A549 (cell line): ENCODE data around the gene CTDP1. TPM values are rescaled to one million over a fixed set of nuclear protein-coding genes. Genes with fewer than 3 reads are reported as not detected.

ENCODE experiments used
- ATAC-seq, 2 experiments: fragments of 200-7000 bp in 1 of 2; fragments of >200 bp in 1 of 2; cut with Nextera tagmentation in 1 of 2; cut with Tn5 transposase in 1 of 2; 3 replicates each; pipeline versions ENCODE4 v1.8.0 to v1.9.1; 2018 to 2020; ENCODE audit warnings: mild to moderate bottlenecking in 1 of 2, moderate library complexity in 1 of 2
- CTCF ChIA-PET: fragments of 300-600 bp; sonication (Branson Sonifier 250); formaldehyde crosslinking; extraction: SDS; loops from one replicate; lab custom pipeline; 2021; ENCODE audit warnings: antibody characterized with exemption, inconsistent platforms; lab: Yijun Ruan, JAX
- POLR2A ChIA-PET: fragments of 350-600 bp; formaldehyde crosslinking; extraction: SDS; loops from one replicate; lab custom pipeline; 2021; ENCODE audit warnings: antibody characterized with exemption, inconsistent platforms; lab: Yijun Ruan, JAX
- DNase-seq, 2 experiments: peaks; one replicate each; pipeline versions ENCODE4 v3.0.0 to v3.0.0-alpha.2; 2011 to 2016; ENCODE audit warnings: low read depth in 1 of 2, low spot score in 1 of 2
- FAIRE-seq: peaks from 2 replicates; lab custom pipeline; 2011; peaks lifted over from hg19 to GRCh38; lab: Jason Lieb, UNC
- H3K27ac ChIP-seq, 2 experiments: fragments of >200 bp; sonication (Bioruptor Twin); formaldehyde crosslinking; 3 replicates each; pipeline ENCODE4 v1.5.1; 2016 to 2017
- H3K4me1 ChIP-seq: fragments of >200 bp; sonication (Bioruptor Twin); formaldehyde crosslinking; 3 replicates; pipeline ENCODE4 v1.6.1; 2016
- H3K4me2 ChIP-seq: fragments of >200 bp; sonication (Bioruptor Twin); formaldehyde crosslinking; 3 replicates; pipeline ENCODE4 v1.6.1; 2016
- H3K4me3 ChIP-seq: fragments of >200 bp; sonication (Bioruptor Twin); formaldehyde crosslinking; 3 replicates; pipeline ENCODE4 v1.5.1; 2016
- H3K9me3 ChIP-seq: fragments of >200 bp; sonication (Bioruptor Twin); formaldehyde crosslinking; 3 replicates; pipeline ENCODE4 v1.6.1; 2016
- ATOH8 ChIP-seq: fragments of 250-450 bp; sonication (Bioruptor Pico); IDR thresholded peaks from 2 replicates; pipeline ENCODE4 v1.5.0; 2020; ENCODE audit warnings: low read depth, mild to moderate bottlenecking, moderate library complexity
- BHLHE40 ChIP-seq: IDR thresholded peaks from 2 replicates; pipeline ENCODE4 v1.6.1; 2012; ENCODE audit warnings: low read depth, low read length, inconsistent platforms
- CBX8 ChIP-seq: fragments of 200-600 bp; sonication (generic); IDR thresholded peaks from 2 replicates; pipeline ENCODE4 v1.6.1; 2016
- CEBPB ChIP-seq, 2 experiments: fragments of >200 bp in 1 of 2; sonication (Bioruptor Twin) in 1 of 2; formaldehyde crosslinking in 1 of 2; IDR thresholded peaks; 2 replicates each; pipeline ENCODE4 v1.6.1; 2012 to 2016
- CHD2 ChIP-seq: fragments of 150-350 bp; IDR thresholded peaks from 2 replicates; pipeline ENCODE4 v1.6.1; 2014; ENCODE audit warnings: low read length; ENCODE audit not compliant: partially characterized antibody
- CHD4 ChIP-seq: fragments of 200-600 bp; sonication (generic); IDR thresholded peaks from 2 replicates; pipeline ENCODE4 v1.6.1; 2016; ENCODE audit warnings: antibody characterized with exemption, mild to moderate bottlenecking, borderline replicate concordance
- E2F6 ChIP-seq: IDR thresholded peaks from 2 replicates; pipeline ENCODE4 v1.6.1; 2012; ENCODE audit warnings: low read depth, borderline replicate concordance
- EHF ChIP-seq: fragments of 250-450 bp; sonication (Bioruptor Pico); IDR thresholded peaks from 2 replicates; pipeline ENCODE4 v1.5.0; 2020; ENCODE audit warnings: mild to moderate bottlenecking
- EP300 ChIP-seq, 2 experiments: fragments of >200 bp; sonication (Bioruptor Twin); formaldehyde crosslinking; IDR thresholded peaks; 2 replicates in 1 of 2; 3 replicates in 1 of 2; pipeline ENCODE4 v1.6.1; 2016 to 2017
- FOSB ChIP-seq: fragments of 250-450 bp; sonication (Bioruptor Pico); IDR thresholded peaks from 2 replicates; pipeline ENCODE4 v1.5.0; 2020; ENCODE audit warnings: mild to moderate bottlenecking, moderate library complexity
- HES2 ChIP-seq: fragments of >200 bp; sonication (Bioruptor Twin); formaldehyde crosslinking; IDR thresholded peaks from 2 replicates; pipeline ENCODE4 v1.6.1; 2016
- HMGXB4 ChIP-seq: fragments of 250-450 bp; sonication (Bioruptor Pico); IDR thresholded peaks from 2 replicates; pipeline ENCODE4 v1.5.0; 2021; ENCODE audit warnings: mild to moderate bottlenecking, moderate library complexity, borderline replicate concordance
- HOXA7 ChIP-seq: fragments of 250-450 bp; sonication (Bioruptor Pico); IDR thresholded peaks from 2 replicates; pipeline ENCODE4 v1.5.0; 2020; ENCODE audit warnings: mild to moderate bottlenecking, moderate library complexity
- HOXB5 ChIP-seq: fragments of 250-450 bp; sonication (Bioruptor Pico); IDR thresholded peaks from 2 replicates; pipeline ENCODE4 v1.5.0; 2020; ENCODE audit warnings: mild to moderate bottlenecking, moderate library complexity
- JUN ChIP-seq, 2 experiments: fragments of >200 bp; sonication (Bioruptor Twin); formaldehyde crosslinking; IDR thresholded peaks; 2 replicates in 1 of 2; 3 replicates in 1 of 2; pipeline ENCODE4 v1.6.1; 2016 to 2017
- JUNB ChIP-seq: fragments of >200 bp; sonication (Bioruptor Twin); formaldehyde crosslinking; IDR thresholded peaks from 2 replicates; pipeline ENCODE4 v1.6.1; 2016
- MAFK ChIP-seq: fragments of 450-650 bp; IDR thresholded peaks from 2 replicates; pipeline ENCODE4 v1.6.1; 2014; ENCODE audit not compliant: partially characterized antibody
- MAZ ChIP-seq: fragments of 150-350 bp; IDR thresholded peaks from 2 replicates; pipeline ENCODE4 v1.6.1; 2014; ENCODE audit warnings: antibody characterized with exemption, low read depth, low read length, borderline replicate concordance
- NPAS2 ChIP-seq: fragments of 250-450 bp; sonication (Bioruptor Pico); IDR thresholded peaks from 2 replicates; pipeline ENCODE4 v1.8.0; 2022; ENCODE audit warnings: mild to moderate bottlenecking, moderate library complexity, borderline replicate concordance
- NR3C1 ChIP-seq: fragments of >200 bp; sonication (Bioruptor Twin); formaldehyde crosslinking; IDR thresholded peaks from 3 replicates; pipeline ENCODE4 v1.6.1; 2017
- POLR2A ChIP-seq: IDR thresholded peaks from 2 replicates; pipeline ENCODE4 v1.6.1; 2012; ENCODE audit warnings: mild to moderate bottlenecking, low read length
- RARB ChIP-seq: fragments of 250-450 bp; sonication (Bioruptor Pico); IDR thresholded peaks from 2 replicates; pipeline ENCODE4 v1.8.0; 2021; ENCODE audit warnings: mild to moderate bottlenecking, moderate library complexity
- RFX5 ChIP-seq: fragments of 450-650 bp; IDR thresholded peaks from 2 replicates; pipeline ENCODE4 v1.7.1; 2014; ENCODE audit warnings: antibody characterized with exemption, mild to moderate bottlenecking, moderate library complexity
- RNF2 ChIP-seq: fragments of 200-600 bp; sonication (generic); IDR thresholded peaks from 2 replicates; pipeline ENCODE4 v1.6.1; 2016; ENCODE audit warnings: low read depth, mild to moderate bottlenecking, antibody characterized with exemption, moderate library complexity, borderline replicate concordance
- SREBF2 ChIP-seq: fragments of 450-650 bp; IDR thresholded peaks from 2 replicates; pipeline ENCODE4 v1.6.1; 2014; ENCODE audit warnings: mild to moderate bottlenecking, moderate library complexity
- TP53 ChIP-seq: fragments of 250-450 bp; sonication (Bioruptor Pico); IDR thresholded peaks from 2 replicates; pipeline ENCODE4 v1.5.0; 2021; ENCODE audit warnings: mild to moderate bottlenecking, moderate library complexity
- ZNF302 ChIP-seq: fragments of 250-450 bp; sonication (Bioruptor Pico); IDR thresholded peaks from 2 replicates; pipeline ENCODE4 v1.9.0; 2021; ENCODE audit warnings: inconsistent platforms, mild to moderate bottlenecking, moderate library complexity
- ZSCAN20 ChIP-seq: fragments of 250-450 bp; sonication (Bioruptor Pico); IDR thresholded peaks from 2 replicates; pipeline ENCODE4 v1.8.0; 2022; ENCODE audit warnings: mild to moderate bottlenecking, moderate library complexity
- WGBS: methylation state at CpG from one replicate; pipeline ENCODE4 v1.1.6; 2017; ENCODE audit errors: missing lambda C conversion rate; 5-methylcytosine and 5-hydroxymethylcytosine counted together
- polyA plus RNA-seq, 4 experiments: library from polyadenylated mRNA; depleted of rRNA in 3 of 4; stranded (reverse); fragments of >200 nt; fragmentation: RNase III in 1 of 4; extraction: RNeasy Plus Mini Kit Qiagen cat#74134 plus additional on column Dnase treatment in 1 of 4; gene quantifications; 2 replicates in 3 of 4; 3 replicates in 1 of 4; pipeline ENCODE4 v1.2.3, GENCODE V29; 2011 to 2017

CTDP1 gene
- polyA plus RNA-seq, 2 of the 4 experiments (the other 2 are of a cell fraction) = 6.8 to 12.1 TPM

GRCh38 chr18:79800371-79801180 lies 121.0 kb downstream of the CTDP1 start:
- FAIRE-seq = no peak
- Histone ChIP-seq H3K4me3 (no peak overlapping the region), H3K4me1 (no peaks in the 10 kb centered on the region; the same call in 2 of the 3 replicates), H3K9me3 (no peaks in the 10 kb centered on the region), H3K4me2 (no peak overlapping the region), H3K27ac (no peak overlapping the region)
- ATAC-seq = no peak
- no peak for DNase-seq
- TF ChIP-seq MAFK (no peak), BHLHE40 (no peak), NR3C1 (no peak), TP53 (CRISPR knock-in tag) (no peak), RFX5 (no peak), RNF2 (no peak), CEBPB (IDR thresholded peaks at IDR 0.05) (no peak), HES2 (no peak), ZSCAN20 (no peak), EHF (CRISPR knock-in tag) (no peak), JUN (IDR thresholded peaks at IDR 0.05) (no peak), HOXB5 (CRISPR knock-in tag) (no peak), NPAS2 (no peak), CHD2 (no peak), HOXA7 (CRISPR knock-in tag) (no peak), JUNB (no peak), ATOH8 (CRISPR knock-in tag) (no peak), ZNF302 (CRISPR knock-in tag) (no peak)
- WGBS = 67% methylated on average over 19 of the region's 39 CpGs
- CTCF ChIA-PET = no interaction called here
- POLR2A ChIA-PET = no interaction called here

- TF ChIP-seq E2F6 = no peak
- no peak for TF ChIP-seq RNF2
- TF ChIP-seq EP300 (IDR thresholded peaks at IDR 0.05) = no peak
- TF ChIP-seq CHD4 = no peak
- no peak for TF ChIP-seq NR3C1
- no peak for TF ChIP-seq SREBF2
- no peak for TF ChIP-seq POLR2A
- TF ChIP-seq JUNB = no peak
- TF ChIP-seq MAZ = no peak
- no peak for TF ChIP-seq HOXB5 (CRISPR knock-in tag)
- TF ChIP-seq HOXA7 (CRISPR knock-in tag) = no peak
- no peak for TF ChIP-seq RARB (CRISPR knock-in tag)
- no peak for TF ChIP-seq HMGXB4 (CRISPR knock-in tag)
- TF ChIP-seq FOSB (CRISPR knock-in tag) = no peak
- no peak for TF ChIP-seq ZSCAN20
- TF ChIP-seq HES2 = no peak
- no peak for TF ChIP-seq CEBPB (IDR thresholded peaks at IDR 0.05)
- TF ChIP-seq CBX8 = no peak
- TF ChIP-seq, all 56 proteins: peak for 0
- POLR2A ChIA-PET = no interaction called here
- ATAC-seq (no peak), DNase-seq (no peak), FAIRE-seq (no peak)
- CTCF ChIA-PET = no interaction called here
- H3K9me3 ChIP-seq = no peaks in the 10 kb centered on the region
- H3K4me2 ChIP-seq = no peak overlapping the region
- no peaks in the 10 kb centered on the region; the same call in 2 of the 3 replicates for H3K4me1 ChIP-seq
- WGBS = 78% methylated on average over 13 of the region's 13 CpGs
- H3K4me3 ChIP-seq = no peak overlapping the region
- no peak overlapping the region for H3K27ac ChIP-seq
Measured at GRCh38 chr18:79801217-79801616, 121.6 kb downstream of the CTDP1 start.
